WI38 (cell line): ENCODE results near the gene HSPA4.

Experiments
- H3K4me3 ChIP-seq: 2 replicates; pipeline ENCODE4 v1.5.1; 2011; ENCODE audit warnings: low read depth, mild to moderate bottlenecking, control low read depth, low read length
- CTCF ChIP-seq: IDR thresholded peaks from 2 replicates; pipeline ENCODE4 v1.5.1; 2012; ENCODE audit warnings: low read depth, mild to moderate bottlenecking, control low read depth, low read length

HSPA4 gene

GRCh38 chr5:133065471-133065870 is 13.7 kb downstream of the HSPA4 start:
- H3K4me3 ChIP-seq, result no peak overlapping the region
- no peak for TF ChIP-seq CTCF

DNA sequence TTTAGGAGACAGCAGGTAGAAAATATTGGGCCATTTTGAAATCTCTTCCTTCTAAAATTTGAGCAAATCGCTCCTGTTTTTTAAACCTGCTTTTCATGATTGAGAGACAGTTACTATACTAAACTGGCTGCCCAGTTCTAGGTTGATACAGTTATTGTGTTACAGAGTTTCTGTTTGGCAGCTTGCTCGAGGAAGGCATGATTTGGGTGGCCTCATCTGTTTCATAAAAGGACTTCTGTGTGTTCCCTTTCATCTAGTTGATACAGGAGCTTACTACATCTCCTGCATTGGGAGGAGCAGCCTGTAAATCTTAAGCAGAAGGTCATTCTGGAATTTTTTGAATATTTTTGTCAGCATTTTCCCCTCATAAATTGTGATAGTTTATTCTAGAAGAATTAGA is 14.2 kb downstream of the HSPA4 start:
- no peak overlapping the region for H3K4me3 ChIP-seq
- TF ChIP-seq CTCF, result no peak

DNA sequence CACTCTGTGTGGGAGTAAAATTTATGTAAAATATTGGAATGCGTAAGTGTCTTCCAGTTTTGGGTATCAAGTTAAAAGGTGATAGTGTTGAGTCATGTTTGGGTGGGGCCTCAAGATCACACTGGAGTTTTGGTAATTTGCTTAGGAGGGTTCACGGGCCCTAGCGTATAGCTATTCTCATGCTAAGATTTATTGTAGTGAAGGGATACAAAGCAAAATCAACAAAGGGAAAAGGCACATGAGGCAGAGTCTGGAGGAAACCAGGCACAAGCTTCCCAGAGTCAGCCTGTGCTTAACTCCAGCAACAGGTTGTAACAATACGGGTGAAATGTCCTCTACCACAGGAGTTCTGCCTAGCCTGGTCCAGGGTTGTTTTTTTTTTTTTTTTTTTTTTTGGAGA is 20.2 kb downstream of the HSPA4 start:
- TF ChIP-seq CTCF, result no peak
- no peak overlapping the region for H3K4me3 ChIP-seq

DNA sequence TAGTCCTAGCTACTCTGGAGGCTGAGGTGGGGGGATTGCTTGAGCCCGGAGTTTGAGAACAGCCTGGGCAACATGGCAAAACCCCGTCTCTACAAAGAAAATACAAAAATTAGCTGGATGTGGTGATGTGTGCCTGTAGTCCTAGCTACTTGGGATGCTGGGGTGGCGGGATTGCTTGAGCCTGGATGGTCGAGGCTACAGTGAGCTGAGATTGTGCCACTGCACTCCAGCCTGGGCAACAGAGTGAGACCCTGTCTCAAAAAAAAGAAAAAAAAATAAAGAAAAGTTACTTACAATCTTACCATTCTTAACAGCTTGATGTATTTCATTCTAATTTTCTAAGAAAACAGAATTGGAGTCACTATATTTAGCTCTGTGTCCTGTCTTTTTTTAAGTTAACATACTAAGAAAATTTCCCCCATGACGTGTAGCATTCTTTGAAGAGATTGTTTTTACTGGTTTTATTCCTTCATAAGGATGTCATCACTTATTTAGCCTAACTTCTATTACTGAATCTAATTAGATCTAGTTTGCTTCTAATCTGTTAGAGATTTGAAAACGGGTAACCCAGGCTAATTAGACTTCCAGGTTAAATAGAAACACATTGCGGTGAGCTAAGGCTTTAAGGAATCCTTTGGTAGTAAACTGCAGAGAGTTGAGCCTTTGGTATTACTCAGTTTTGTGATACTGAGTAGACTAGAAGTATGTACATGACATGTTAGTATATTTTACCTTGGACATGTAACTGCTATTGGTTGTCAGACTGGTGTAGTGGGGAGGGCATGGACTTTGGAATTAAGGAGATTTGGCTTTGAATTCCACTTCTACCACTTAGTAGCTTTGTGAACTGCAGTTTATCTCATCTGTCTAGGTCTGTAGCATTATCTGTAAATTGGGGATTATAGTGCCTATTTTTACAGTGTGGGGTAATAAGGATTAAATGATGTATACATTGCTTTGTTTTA is 24.0 kb downstream of the HSPA4 start:
- no peak overlapping the region for H3K4me3 ChIP-seq
- TF ChIP-seq CTCF, result no peak

- TF ChIP-seq CTCF, result no peak
- H3K4me3 ChIP-seq, result no peak overlapping the region
Observed at GRCh38 chr5:133079048-133079447, 27.2 kb downstream of the HSPA4 start.

DNA sequence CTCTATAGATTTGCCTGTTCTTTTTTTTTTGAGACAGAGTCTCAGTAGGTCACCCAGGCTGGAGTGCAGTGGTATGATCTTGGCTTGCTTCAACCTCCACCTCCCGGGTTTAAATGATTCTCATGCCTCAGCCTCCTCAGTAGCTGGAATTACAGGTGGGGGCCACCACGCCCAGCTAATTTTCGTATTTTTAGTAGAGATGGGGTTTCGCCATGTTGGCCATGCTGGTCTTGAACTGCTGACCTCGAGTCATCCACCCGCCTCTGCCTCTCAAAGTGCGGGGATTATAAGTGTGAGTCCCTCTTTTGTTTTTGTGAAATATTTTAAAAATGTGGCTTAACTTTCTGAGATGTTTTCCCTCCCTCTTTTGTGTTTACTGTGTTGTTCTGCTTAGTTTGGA is 29.2 kb downstream of the HSPA4 start:
- no peak for TF ChIP-seq CTCF
- H3K4me3 ChIP-seq, result no peak overlapping the region

DNA sequence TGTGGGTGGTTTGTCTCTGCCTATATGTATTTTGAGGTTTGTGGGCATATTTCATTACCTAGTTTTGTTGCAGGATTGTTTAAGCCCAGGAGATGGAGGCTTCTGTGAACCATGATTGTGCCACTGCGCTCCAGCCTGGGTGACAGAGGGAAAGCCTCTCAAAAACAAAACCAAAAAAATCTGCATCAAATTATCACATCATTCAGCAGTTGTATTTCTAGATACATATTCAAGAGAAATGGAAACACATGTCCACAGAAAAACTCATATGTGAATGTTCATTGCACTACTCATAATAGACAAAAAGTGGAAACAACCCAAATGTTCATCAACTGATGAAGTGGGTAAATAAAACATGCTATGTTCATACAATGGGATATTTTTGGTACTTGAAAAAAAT is 29.9 kb downstream of the HSPA4 start:
- no peak for TF ChIP-seq CTCF
- no peak overlapping the region for H3K4me3 ChIP-seq
